Motor neuron (in vitro differentiated cells): ENCODE data around the gene FILIP1. TPM values are rescaled to one million over a fixed set of nuclear protein-coding genes. Genes with fewer than 3 reads are reported as not detected.

Experiments
- total RNA-seq, 8 experiments: library from RNA; unstranded; fragments of 300-600 nt; gene quantifications; 2 replicates each; pipeline versions ENCODE4 v1.2.3 to v1.2.4, GENCODE V29; 2022

FILIP1 gene
- total RNA-seq, 8 experiments from 2014 or later = 0.27 to 10.8 (median 4.3) TPM

Other genes with a start within 250 kb of the FILIP1 start
- 100 to 1,000 TPM; 306 to 626 (median 511) TPM for gene COX7A2, start 250.0 kb downstream of the FILIP1 start, total RNA-seq
- 100 to 1,000 TPM in 2 of 8 experiments, 10 to 100 TPM in 6; 56.9 to 133 (median 70.1) TPM for gene TMEM30A, start 209.0 kb downstream of the FILIP1 start, total RNA-seq
- gene SENP6, start 108.1 kb upstream of the FILIP1 start, total RNA-seq = 100 to 1,000 TPM in 4 of 8 experiments, 10 to 100 TPM in 4; 56.6 to 136 (median 105) TPM